A172 (cell line): ENCODE measurements around the gene ADAM12. TPM values are rescaled to one million over a fixed set of nuclear protein-coding genes. Genes with fewer than 3 reads are reported as not detected.
"Not testable (repeated sequence)": the region's sequence is repeated elsewhere in the genome, so short reads cannot be mapped to it uniquely, and the experiment has no call there.

Source experiments
- DNase-seq: peaks from one replicate; pipeline ENCODE4 v3.0.0-alpha.2; 2015; ENCODE audit warnings: low spot score
- total RNA-seq: library from RNA; depleted of rRNA; stranded (reverse); fragments of >200 nt; shearing (Covaris generic); gene quantifications from 2 replicates; pipeline ENCODE4 v1.2.3, GENCODE V29; 2014

The ADAM12 gene
- total RNA-seq, 1 experiment from 2014 or later = 8.1 TPM

DNA sequence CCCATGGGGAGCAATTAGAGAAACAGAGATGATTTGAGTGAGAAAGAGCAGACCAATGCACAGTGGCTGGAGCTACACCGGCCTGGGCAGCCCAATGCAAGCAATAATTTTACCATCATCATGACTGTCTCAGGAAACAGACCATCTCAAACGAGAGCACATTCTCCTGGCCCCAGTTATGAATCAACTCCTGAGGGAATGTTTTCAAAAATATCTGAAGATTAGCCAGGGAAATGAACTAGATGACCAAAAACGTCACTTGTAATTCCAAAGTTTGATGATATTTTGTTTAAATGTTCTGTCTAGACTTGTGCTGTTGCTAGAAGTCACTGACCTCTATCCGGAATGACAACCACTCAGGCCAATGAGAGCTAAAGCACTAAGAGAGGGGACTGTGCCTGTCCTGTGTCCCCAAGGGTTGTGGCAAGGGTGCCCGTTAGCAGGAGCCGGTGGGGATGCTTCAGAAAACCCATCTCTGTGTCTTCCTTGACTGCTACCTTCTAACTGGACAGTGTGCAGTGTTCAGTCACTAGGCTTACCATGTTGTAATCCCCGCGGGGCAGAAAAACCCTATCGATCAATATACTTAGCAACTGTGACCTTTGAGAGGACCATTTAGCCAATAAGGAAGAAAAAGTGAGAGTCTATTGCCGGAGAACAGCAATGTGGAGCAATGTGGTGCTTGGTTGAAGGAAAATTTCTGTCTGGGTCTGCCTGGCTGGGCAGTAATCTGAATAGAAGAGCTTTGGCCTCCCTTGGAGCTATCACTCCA lies 202.4 kb downstream of the ADAM12 start:
- DNase-seq = no peak

DNA sequence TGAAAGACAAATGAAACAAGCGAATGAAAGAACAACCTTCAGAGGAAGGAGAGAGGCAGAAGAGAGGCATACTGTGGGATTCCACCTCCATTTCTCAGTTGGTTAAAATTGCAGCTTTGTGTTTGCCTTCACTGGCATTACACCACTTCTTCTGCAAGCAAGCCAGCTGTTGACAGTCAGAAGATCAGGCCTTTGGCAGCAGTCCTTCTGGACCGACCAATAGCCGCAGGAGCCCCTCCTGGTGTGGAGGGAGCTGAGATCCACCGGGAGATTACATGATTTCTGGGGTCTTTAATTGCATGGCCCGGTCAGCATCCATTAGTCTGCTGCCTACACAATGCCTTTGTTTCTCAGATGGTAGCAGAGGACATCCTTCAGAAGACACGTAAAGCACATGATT lies 206.7 kb downstream of the ADAM12 start:
- no peak for DNase-seq

DNA sequence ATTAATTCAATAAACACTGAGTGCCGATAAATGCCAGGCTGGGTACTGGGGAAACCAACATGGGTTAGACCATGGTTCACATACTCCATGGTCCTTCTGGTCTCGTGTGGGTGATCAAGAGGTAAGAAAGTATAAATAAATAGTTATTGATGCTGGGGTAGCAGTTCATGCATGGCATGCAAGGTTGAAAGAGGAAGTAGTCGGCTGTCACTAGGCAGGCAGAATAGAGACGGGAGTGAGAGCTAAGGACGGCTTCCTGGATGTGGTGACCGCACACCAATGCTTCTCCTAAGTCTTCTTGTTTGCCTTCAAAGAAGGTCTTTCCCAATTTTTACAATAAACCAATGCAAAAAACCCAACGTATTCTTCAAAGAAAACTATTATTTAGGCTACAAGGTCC lies 208.6 kb downstream of the ADAM12 start:
- DNase-seq = no peak

DNA sequence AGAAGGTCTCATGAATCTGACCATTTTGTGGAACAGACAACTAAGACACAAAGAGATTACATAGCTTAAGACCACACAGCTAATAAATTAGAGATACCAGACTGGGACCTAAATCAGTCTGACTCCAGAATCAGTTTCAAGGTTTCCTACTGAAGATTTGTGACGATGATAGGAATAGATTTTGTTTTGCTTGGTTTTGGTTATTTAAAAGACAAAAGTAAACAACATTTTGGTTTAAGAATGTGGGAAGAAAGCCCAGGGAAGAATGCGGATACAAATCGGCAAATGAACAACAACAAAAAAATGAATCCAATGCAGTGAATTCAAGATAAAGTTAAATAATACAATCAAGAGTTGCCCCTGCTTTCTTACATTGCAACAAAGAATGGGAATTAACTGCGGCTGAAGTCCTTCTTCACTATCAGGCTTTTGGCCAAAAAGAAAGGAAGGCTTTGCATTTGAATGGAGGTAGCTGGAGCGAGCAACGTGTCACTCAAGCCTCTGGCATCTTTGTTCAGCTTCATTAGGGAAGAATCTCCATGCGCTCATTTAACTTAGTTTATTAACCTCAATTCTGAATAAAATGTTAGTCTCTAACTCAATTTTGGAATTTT lies 210.8 kb downstream of the ADAM12 start:
- no peak for DNase-seq

DNA sequence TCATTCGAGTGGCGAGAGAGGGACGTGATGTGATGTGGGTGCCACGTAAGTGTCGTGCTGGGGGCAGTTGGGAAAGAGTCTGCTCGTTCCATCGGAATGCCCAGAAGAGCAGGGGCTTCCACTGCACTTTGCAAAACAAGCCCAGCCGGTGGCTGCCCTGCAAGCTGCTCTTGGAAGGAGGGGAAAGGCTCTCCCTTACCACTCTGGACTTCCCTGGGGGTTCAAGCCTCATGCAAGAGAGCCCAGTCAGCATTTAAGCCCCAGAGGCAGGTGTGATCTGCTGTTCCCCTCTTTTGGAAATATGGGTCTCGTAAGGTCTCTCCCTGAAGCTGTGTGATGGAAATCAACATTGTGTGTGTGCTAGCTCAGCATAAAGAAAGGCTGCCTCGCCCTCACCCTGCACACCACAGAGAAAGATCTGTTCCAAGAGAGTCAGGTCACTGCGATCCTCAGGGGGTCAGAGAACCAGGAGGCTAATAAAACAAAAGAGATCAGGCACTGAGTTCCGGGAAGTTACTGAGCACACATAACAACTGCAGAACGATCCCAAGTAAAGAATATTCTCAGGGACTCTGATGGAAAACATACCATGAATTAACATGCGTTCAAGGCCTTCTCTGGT lies 212.5 kb downstream of the ADAM12 start:
- DNase-seq = no peak

DNA sequence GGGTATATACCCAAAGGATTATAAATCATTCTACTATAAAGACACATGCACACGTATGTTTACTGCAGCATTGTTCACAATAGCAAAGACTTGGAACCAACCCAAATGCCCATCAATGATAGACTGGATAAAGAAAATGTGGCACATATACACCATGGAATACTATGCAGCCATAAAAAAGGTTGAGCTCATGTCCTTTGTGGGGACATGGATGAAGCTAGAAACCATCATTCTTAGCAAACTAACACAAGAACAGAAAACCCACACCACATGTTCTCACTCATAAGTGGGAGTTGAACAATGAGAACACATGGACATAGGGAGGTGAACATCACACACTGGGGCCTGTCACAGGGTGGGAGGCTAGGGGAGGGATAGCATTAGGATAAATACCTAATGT lies 215.5 kb downstream of the ADAM12 start:
- DNase-seq = not testable (repeated sequence)

DNA sequence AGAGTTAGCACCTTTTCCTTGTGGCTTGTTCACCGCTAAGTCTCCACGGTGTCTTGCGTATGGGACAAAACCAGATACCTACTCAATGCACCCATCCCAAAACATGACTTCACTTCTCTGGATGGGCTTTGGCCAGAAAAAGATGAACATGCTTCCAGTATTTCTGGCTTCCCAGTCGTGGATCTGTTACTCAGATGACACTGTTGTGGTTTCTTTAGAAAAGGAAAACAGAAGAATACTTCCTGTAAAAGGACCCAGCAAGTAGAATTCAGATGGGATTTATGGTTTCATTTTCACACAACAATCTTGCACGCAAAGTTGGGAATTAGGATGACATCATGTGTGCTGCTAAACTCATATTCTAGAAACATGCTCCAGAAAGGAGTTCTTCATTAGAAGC lies 216.7 kb downstream of the ADAM12 start:
- peak; percentile 8 for DNase-seq

DNA sequence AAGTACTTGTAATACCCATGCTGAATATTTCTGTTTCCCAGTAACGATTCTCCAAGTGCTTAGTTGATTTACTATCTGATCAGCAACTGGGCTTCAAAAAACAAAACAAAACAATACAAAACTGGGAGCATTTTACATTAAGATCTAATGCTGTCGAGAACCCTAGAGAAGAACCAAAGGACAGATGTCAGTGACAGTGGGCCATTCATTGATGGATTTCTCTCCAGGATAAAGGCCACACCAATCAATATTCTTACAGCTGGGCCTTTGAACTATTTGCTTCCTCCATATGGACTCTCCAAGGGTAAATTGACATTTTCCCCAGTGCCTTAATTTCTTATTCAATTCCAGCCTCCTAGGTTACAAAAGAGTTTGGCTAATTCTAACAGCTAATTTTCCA lies 217.5 kb downstream of the ADAM12 start:
- DNase-seq = no peak

DNA sequence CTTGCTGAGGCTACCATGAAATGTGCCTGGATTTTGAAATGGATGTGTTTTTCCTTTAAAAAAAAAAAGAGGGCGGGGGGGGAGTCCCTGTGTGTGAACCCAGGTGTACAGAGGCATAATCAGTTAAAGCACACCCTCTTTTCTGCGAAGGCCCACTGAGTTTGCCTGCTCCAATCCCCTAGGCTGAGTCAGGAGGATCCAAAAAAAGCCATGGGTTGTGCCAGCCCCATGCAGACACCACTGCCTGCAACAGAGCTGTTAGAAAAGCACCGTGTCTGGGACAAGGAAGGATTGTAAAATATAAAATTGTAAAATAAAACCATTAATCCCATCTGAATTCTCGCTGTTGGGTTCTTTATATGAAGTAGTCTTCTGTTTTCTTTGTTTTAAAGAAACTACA lies 217.9 kb downstream of the ADAM12 start:
- DNase-seq = no peak

DNA sequence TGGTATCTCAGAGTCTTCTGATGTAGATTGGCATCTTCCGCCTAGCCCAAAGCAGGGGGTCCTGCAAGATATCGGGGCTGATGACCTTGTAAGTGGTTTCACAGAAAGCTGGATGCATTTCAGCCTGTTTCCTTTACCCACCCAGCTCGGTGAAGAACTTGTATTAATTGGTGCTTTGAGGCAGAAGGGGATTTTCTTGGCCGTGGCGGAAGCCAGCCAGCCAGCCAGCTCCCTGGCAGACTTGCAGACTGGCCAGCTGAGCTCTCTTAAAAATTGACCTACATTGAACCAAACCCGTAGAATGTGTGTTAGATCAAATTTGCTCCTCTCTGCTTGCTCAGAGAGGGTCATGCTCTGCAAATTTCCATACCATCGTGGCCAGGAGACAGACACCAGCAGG lies 218.4 kb downstream of the ADAM12 start:
- no peak for DNase-seq

DNA sequence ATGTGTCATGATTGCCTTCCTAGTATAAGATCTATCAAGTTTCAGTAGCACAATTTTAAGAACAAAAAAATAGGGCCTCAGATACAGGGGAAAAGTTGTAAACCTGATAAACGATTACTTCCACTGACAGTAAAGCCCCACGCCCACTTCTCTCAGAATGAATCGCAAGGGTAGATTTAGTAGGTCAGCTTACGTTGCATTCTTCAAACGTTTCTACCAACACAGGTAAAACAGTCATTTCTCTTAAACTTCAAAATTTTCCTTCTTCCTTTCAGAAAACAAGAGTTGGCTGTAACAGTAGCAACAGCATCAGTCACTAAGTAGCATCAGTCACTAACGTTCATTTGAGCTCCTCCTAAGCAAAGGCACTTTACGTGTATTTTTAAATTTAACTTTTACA lies 221.5 kb downstream of the ADAM12 start:
- DNase-seq = no peak

DNA sequence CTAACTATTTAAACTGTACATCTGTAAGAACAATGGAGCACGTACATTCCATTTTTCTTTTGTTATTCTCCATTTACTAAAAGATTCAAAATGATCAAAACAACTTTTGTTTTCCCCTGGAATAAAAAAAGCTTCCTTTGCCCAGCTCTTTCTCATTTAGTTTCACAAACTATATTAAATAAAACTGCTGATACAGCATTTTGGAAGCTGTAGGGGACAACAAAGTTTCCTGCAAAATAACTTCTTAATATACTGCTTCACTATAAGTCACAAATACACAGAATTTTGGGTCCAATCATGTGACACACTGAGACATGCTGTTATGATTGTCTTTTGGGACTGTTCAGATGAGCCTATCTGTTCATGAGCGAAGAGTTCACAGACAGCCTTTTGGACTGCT lies 222.4 kb downstream of the ADAM12 start:
- DNase-seq = no peak

DNA sequence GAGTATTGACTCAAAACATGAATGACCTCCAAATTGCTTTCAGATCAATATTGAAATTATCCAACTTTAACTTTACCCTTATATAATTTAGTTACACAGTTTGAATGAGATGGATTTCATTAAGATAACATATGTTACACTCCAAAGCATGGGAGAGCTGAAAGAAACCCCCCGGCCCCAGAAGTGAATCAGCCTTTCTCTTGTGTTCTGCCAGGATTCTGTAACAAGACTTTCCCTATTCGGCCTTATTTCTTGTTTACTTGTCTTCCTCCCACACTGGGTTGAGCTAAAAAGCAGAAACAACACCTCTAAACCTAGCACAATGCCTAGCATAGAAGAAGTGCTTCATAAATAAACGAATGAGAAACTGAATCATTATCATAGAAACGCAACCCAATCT lies 224.8 kb downstream of the ADAM12 start:
- DNase-seq = no peak

DNA sequence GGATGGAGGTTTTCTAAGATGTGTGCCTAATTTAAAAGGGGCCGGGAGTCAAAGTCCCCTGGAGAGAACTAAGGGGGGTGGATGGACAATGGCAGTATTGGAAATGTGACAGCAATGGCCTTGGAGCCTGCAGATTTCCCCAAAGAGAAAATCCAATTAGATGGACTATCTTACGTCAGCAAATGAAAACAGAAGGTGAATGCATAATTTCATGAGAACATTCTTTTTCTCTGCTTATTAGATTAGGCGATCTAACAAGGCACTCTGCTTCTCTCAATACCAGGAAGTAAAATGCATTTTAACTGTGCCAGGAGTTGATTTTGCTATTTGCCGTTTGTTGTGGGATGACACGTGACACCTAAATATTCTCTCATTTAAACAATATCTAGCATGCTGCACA lies 226.6 kb downstream of the ADAM12 start:
- no peak for DNase-seq

DNA sequence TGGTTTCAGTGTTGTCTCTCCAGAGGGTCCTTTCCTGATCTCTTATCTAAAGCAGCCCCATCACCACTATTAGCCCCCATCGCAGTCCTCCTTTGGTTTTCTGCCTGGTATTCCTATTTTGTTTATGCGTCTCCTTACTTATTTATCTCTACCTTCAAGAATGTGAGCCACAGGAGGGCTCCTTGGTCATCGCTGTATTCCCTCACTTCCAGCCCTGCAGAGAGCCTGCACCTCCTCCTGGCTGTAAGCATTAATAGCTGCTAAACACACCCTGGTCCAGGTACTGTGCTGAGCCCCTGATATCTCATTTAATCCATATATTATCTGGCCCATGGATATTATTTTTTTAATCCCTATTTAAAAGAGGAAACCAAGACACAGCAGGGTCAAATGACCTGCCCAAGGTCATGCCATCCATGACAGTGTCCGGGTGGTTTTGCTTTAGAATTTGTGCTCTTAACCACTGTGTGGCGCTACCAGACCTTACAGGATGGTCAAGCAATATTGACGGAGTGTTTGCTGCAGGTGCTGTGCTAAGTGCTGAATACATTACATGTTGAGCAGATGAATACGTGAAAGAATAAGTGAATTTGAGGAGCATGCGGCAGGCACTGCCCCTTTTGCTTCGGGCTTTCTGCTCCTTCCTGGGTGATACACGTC lies 227.2 kb downstream of the ADAM12 start:
- peak; percentile 34 for DNase-seq

DNA sequence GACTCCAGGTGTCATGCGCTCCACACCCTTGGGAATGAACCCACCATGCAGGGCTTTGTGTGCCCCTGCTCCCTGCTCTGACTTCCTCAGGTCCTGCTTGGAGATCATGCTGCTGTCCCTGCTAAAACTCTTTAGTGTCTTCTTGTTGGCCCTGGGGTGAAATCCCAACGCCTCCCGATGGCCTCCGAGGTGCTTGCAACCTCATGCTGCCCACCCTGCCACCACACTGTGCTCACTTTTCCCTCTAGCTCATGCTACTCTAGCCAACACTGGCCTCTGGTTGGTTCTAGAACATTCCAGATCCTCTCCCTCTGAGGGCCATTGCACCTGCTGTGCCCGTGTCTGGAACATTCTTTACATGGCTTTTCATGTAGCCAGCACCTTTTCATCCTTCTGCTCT lies 227.7 kb downstream of the ADAM12 start:
- no peak for DNase-seq

DNA sequence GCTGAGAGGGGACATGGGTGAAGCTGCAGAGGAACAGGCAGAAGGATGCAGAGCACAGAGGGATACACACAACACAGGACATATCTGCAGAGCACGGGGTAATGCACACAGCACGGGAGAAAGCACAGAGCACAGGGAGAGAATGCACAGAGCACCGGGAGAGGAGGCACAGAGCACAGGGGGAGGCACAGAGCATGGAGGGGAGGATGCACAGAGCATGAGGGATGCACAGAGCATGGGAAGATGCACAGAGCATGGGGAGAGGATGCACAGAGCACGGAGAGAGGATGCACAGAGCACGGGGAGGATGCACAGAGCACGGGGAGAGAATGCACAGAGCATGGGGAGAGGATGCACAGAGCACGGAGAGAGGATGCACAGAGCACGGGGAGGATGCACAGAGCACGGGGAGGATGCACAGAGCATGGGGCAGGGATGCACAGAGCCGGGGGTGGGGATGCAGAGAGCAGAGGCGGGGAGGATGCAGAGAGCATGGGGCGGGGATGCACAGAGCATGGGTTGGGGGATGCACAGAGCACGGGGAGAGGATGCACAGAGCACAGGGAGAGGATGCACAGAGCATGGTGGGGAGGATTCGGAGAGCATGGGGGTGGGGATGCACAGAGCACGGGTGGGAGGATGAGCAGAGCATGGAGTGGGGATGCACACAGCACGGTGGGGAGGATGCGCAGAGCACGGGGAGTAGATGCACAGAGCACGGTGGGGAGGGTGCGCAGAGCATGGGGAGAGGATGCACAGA lies 230.0 kb downstream of the ADAM12 start:
- no peak for DNase-seq

DNA sequence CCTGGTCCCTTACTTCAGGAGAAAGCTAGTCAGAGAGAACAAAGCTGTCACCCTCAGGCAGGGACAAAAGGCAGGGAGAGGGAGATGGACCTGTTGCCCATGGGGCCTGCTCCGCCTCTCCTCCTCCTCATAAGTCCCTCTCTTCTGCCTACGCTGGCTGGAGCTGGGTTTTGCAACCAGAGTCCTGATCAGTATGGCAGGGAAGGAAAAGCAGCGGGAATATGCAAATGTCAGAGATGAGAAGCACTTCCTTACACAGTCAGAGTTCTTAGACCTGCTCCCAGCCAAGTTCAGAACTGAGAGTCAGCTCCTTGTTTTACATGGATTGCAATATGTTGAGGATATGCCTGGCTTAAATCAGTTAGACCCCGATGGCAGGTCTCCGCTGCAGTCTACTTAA lies 231.1 kb downstream of the ADAM12 start:
- no peak for DNase-seq

DNA sequence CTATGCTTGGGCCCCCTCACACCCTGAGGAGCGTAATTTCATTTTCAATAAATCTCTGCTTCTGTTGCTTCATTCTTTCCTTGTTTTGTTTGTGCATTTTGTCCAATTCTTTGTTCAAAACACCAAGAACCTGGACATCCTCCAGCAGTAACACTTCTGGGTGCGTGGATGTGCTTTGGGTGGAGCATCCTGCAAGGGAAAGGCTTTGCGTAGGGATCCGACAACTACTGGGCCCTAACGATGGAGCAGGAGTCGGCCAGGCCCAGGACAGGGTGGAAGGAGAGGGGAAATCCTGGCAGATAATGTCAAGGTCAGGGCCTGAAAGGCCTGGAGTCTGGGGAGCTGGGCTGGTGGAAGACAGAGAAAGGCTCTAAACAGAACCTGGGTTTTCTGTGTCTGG lies 231.8 kb downstream of the ADAM12 start:
- DNase-seq = no peak

DNA sequence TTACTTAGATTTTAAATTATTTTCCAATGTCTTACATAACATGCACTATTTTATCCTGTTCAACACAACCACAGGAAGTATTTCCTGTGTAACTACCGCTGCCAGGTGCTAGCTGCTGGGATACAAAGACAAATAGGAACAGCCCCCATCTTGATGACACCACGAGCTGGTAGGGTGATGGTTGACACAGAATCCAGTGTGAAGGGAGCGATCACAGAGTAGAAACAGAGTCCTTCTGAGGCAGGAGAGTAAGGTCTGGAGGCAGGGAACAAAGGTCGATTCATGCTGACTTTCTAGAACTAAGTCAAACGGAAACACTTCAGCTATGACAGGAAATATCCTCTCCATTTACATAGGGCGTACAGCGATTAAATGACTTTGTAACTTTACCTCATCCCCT lies 232.3 kb downstream of the ADAM12 start:
- DNase-seq = no peak

DNA sequence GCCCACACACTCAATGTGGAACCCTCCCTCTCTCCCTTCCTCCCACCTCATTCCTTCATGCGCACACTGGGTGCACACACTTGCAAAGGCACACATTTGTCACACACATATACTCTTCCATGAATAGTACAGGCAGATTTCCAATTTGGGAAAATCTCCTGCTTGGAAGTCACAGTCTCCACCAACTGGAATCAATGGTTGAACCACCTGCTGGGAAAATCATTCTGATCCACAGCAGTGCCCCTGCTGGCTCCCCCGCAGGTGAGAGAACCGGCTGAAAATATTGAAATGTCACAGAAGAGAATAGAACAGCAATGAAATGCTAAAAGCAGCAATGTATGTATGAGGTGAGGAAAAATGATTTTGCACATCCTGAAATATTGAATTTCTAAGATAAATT lies 232.7 kb downstream of the ADAM12 start:
- DNase-seq = no peak
